ENCODE results near the gene LY6G6D.
A peak's percentile ranks its signal among the peaks of the same experiment; 100 is the strongest.

Gene LY6G6D

GRCh38 chr6:31715022-31715958 lies at the start of gene LY6G6D:
LY6G6D (plus strand) TSS chr6:31715348; CDS start chr6:31715356, 8 bp downstream.
- no peak for DNase-seq

GRCh38 chr6:31665501-31666336 lies 49.4 kb upstream of the LY6G6D start, which contains the start of gene CSNK2B:
CSNK2B (plus strand) TSS chr6:31666080; CDS start chr6:31666832, 752 bp downstream.
- DNase-seq: peak; percentile 98

- no peak for DNase-seq
These were observed 48.7 kb upstream of the LY6G6D start for GRCh38 chr6:31666337-31666965.

GRCh38 chr6:31669676-31670075 lies 45.5 kb upstream of the LY6G6D start, which contains the start of gene LY6G5B:
LY6G5B (plus strand) TSS chr6:31669976; CDS start chr6:31670951, 975 bp downstream.
- no peak for DNase-seq

GRCh38 chr6:31676322-31676903 lies 38.7 kb upstream of the LY6G6D start:
- DNase-seq: no peak

GRCh38 chr6:31676904-31677303 lies 38.2 kb upstream of the LY6G6D start:
- DNase-seq: no peak

- no peak for DNase-seq
These were observed 37.2 kb upstream of the LY6G6D start for GRCh38 chr6:31677955-31678354.

GRCh38 chr6:31680226-31681134 lies 34.7 kb upstream of the LY6G6D start, which contains the start of gene LY6G5C:
LY6G5C (minus strand) TSS chr6:31681067; CDS start chr6:31680373, 694 bp downstream.
- DNase-seq: peak; percentile 88

GRCh38 chr6:31681135-31681671 lies 33.9 kb upstream of the LY6G6D start:
- no peak for DNase-seq

- no peak for DNase-seq
These were observed 31.6 kb upstream of the LY6G6D start for GRCh38 chr6:31683591-31683990.

GRCh38 chr6:31686483-31686882 lies 28.7 kb upstream of the LY6G6D start:
- DNase-seq: no peak

- no peak for DNase-seq
These were observed 27.8 kb upstream of the LY6G6D start for GRCh38 chr6:31687321-31687720.

GRCh38 chr6:31687860-31688693 lies 27.1 kb upstream of the LY6G6D start:
- DNase-seq: no peak

GRCh38 chr6:31689249-31690110 lies 25.7 kb upstream of the LY6G6D start:
- DNase-seq: no peak

- DNase-seq: no peak
These were observed 24.7 kb upstream of the LY6G6D start for GRCh38 chr6:31690231-31691077.

- no peak for DNase-seq
These were observed 24.1 kb upstream of the LY6G6D start for GRCh38 chr6:31691078-31691463.

GRCh38 chr6:31691564-31692108 lies 23.5 kb upstream of the LY6G6D start:
- DNase-seq: no peak

- DNase-seq: no peak
These were observed 22.8 kb upstream of the LY6G6D start for GRCh38 chr6:31692353-31692752.

All from NCI-H2227 treated with DMSO at 0.1 percent for 48 hours (cell line).